Left lobe of liver (tissue), 2 donors: ENCODE results near the gene BRINP1. TPM values are rescaled to one million over a fixed set of nuclear protein-coding genes. Genes with fewer than 3 reads are reported as not detected.

Experiments
- ATAC-seq: fragments of 200-7000 bp; cut with Tn5 transposase; one replicate; pipeline ENCODE4 v1.9.1; 2020; ENCODE audit warnings: mild to moderate bottlenecking, moderate library complexity
- DNase-seq: peaks from one replicate; pipeline ENCODE4 v3.0.0-alpha.2; 2020; ENCODE audit warnings: low spot score
- total RNA-seq: library from RNA; stranded (reverse); gene quantifications from one replicate; pipeline ENCODE4 v1.2.1, GENCODE V29; 2021
- donor health status: DM: no; HTN: no; CAD: no; lungs with moderate emphysema.
- donor health status: DM: no; HTN: yes; CAD: no.

BRINP1 gene
- total RNA-seq, 1 donor from 2014 or later: 0.25 TPM

GRCh38 chr9:119283078-119283794 lies 86.0 kb downstream of the BRINP1 start:
- no peak for DNase-seq

GRCh38 chr9:119282476-119283077 lies 86.7 kb downstream of the BRINP1 start:
- ATAC-seq: no peak
- no peak for DNase-seq

More at GRCh38 chr9:119283078-119283794, 86.0 kb downstream of the BRINP1 start:
- no peak for ATAC-seq

- no peak for ATAC-seq
- no peak for DNase-seq
Observed at GRCh38 chr9:119280740-119281485, 88.3 kb downstream of the BRINP1 start.

GRCh38 chr9:119278171-119278570 lies 91.1 kb downstream of the BRINP1 start:
- DNase-seq: no peak
- ATAC-seq: no peak

- ATAC-seq (no peak), DNase-seq (no peak)
Observed at GRCh38 chr9:119273984-119274665, 95.1 kb downstream of the BRINP1 start.

GRCh38 chr9:119273325-119273904 lies 95.8 kb downstream of the BRINP1 start:
- no peak for ATAC-seq
- DNase-seq: no peak

GRCh38 chr9:119272500-119273211 lies 96.6 kb downstream of the BRINP1 start:
- no peak for ATAC-seq
- no peak for DNase-seq

GRCh38 chr9:119268985-119269384 lies 100.2 kb downstream of the BRINP1 start:
- ATAC-seq (no peak), DNase-seq (no peak)

GRCh38 chr9:119264165-119264564 lies 105.1 kb downstream of the BRINP1 start:
- ATAC-seq (no peak), DNase-seq (no peak)

- ATAC-seq (no peak), DNase-seq (no peak)
Observed at GRCh38 chr9:119257592-119257991, 111.6 kb downstream of the BRINP1 start.

- DNase-seq (no peak), ATAC-seq (no peak)
Observed at GRCh38 chr9:119255116-119255515, 114.1 kb downstream of the BRINP1 start.

- no peak for ATAC-seq
- no peak for DNase-seq
Observed at GRCh38 chr9:119252671-119253299, 116.5 kb downstream of the BRINP1 start.

- ATAC-seq: no peak
- no peak for DNase-seq
Observed at GRCh38 chr9:119251936-119252335, 117.3 kb downstream of the BRINP1 start.

- DNase-seq: no peak
- no peak for ATAC-seq
Observed at GRCh38 chr9:119250730-119251129, 118.5 kb downstream of the BRINP1 start.

- no peak for DNase-seq
- no peak for ATAC-seq
Observed at GRCh38 chr9:119240546-119240945, 128.7 kb downstream of the BRINP1 start.

GRCh38 chr9:119234636-119235035 lies 134.6 kb downstream of the BRINP1 start:
- DNase-seq (no peak), ATAC-seq (no peak)

GRCh38 chr9:119227422-119227821 lies 141.8 kb downstream of the BRINP1 start:
- ATAC-seq: no peak
- DNase-seq: no peak

- DNase-seq: no peak
- ATAC-seq: no peak
Observed at GRCh38 chr9:119224431-119224830, 144.8 kb downstream of the BRINP1 start.

- DNase-seq (no peak), ATAC-seq (no peak)
Observed at GRCh38 chr9:119221276-119221675, 148.0 kb downstream of the BRINP1 start.

GRCh38 chr9:119218293-119218692 lies 150.9 kb downstream of the BRINP1 start:
- ATAC-seq (no peak), DNase-seq (no peak)
